G401 (cell line): Measurements from ENCODE around the gene VPS26C. TPM values are rescaled to one million over a fixed set of nuclear protein-coding genes. Genes with fewer than 3 reads are reported as not detected.
"Not testable (repeated sequence)": the region's sequence is repeated elsewhere in the genome, so short reads cannot be mapped to it uniquely, and the experiment has no call there.

Source experiments
- DNase-seq: peaks from one replicate; pipeline ENCODE4 v3.0.0-alpha.2; 2015; ENCODE audit warnings: low spot score
- in situ Hi-C: cut with HindIII; loops from 2 replicates; pipeline ENCODE4 v1.10.0; 2016; ENCODE audit warnings: low sequenced_read_pairs, mixed read lengths
- total RNA-seq: library from RNA; depleted of rRNA; stranded (reverse); fragments of >200 nt; shearing (Covaris generic); gene quantifications from 2 replicates; pipeline ENCODE4 v1.2.3, GENCODE V29; 2014

Gene VPS26C
- total RNA-seq, 1 experiment from 2014 or later: 69.0 TPM

- DNase-seq: no peak
- in situ Hi-C loops: no loop called here
Observed at GRCh38 chr21:37232274-37233018, 34.7 kb downstream of the VPS26C start.

GRCh38 chr21:37231671-37232070 is 35.5 kb downstream of the VPS26C start:
- in situ Hi-C loops: no loop called here
- DNase-seq: no peak

GRCh38 chr21:37231249-37231645 is 35.9 kb downstream of the VPS26C start:
- DNase-seq: no peak
- in situ Hi-C loops: no loop called here

- in situ Hi-C loops: no loop called here
Observed at GRCh38 chr21:37230632-37231248, 36.4 kb downstream of the VPS26C start.

GRCh38 chr21:37228003-37228400 is 39.1 kb downstream of the VPS26C start:
- in situ Hi-C loops: no loop called here

More at GRCh38 chr21:37230632-37231248, 36.4 kb downstream of the VPS26C start:
- DNase-seq: no peak

GRCh38 chr21:37227071-37228002 is 39.8 kb downstream of the VPS26C start:
- in situ Hi-C loops: no loop called here
- no peak for DNase-seq

More at GRCh38 chr21:37228003-37228400, 39.1 kb downstream of the VPS26C start:
- DNase-seq: no peak

GRCh38 chr21:37226041-37226920 is 40.9 kb downstream of the VPS26C start:
- in situ Hi-C loops: no loop called here

GRCh38 chr21:37224861-37225839 is 42.0 kb downstream of the VPS26C start:
- in situ Hi-C loops: no loop called here
- DNase-seq: no peak

More at GRCh38 chr21:37226041-37226920, 40.9 kb downstream of the VPS26C start:
- no peak for DNase-seq

GRCh38 chr21:37223804-37224345 is 43.3 kb downstream of the VPS26C start:
- in situ Hi-C loops: no loop called here
- DNase-seq: no peak

- in situ Hi-C loops, DNase-seq: not testable (repeated sequence)
Observed at GRCh38 chr21:37222248-37222647, 44.9 kb downstream of the VPS26C start.

GRCh38 chr21:37220981-37221664 is 46.0 kb downstream of the VPS26C start:
- in situ Hi-C loops: no loop called here
- DNase-seq: peak; percentile 96

GRCh38 chr21:37220433-37220980 is 46.6 kb downstream of the VPS26C start:
- peak; percentile 69 for DNase-seq
- in situ Hi-C loops: no loop called here

GRCh38 chr21:37219761-37220432 is 47.2 kb downstream of the VPS26C start:
- in situ Hi-C loops: no loop called here
- peak; percentile 14 for DNase-seq

- in situ Hi-C loops: no loop called here
Observed at GRCh38 chr21:37214952-37215351, 52.2 kb downstream of the VPS26C start.

GRCh38 chr21:37210799-37211198 is 56.3 kb downstream of the VPS26C start:
- in situ Hi-C loops: no loop called here
- no peak for DNase-seq

More at GRCh38 chr21:37214952-37215351, 52.2 kb downstream of the VPS26C start:
- no peak for DNase-seq

GRCh38 chr21:37210130-37210529 is 57.0 kb downstream of the VPS26C start:
- in situ Hi-C loops: no loop called here
- no peak for DNase-seq
